AG09309 (cell line): ENCODE data around the gene RBM18.

Experiments
- DNase-seq: peaks from one replicate; pipeline ENCODE4 v3.0.0-alpha.2; 2010; ENCODE audit warnings: low read depth
- H3K4me3 ChIP-seq: 2 replicates; pipeline ENCODE4 v1.5.1; 2011; ENCODE audit warnings: mild to moderate bottlenecking, low read depth, low read length, moderate library complexity; ENCODE audit not compliant: control insufficient read depth
- TF ChIP-seq, protein P1 (sequence below): IDR thresholded peaks from 2 replicates; pipeline ENCODE4 v1.5.1; 2011; ENCODE audit warnings: mild to moderate bottlenecking, low read depth, low read length, inconsistent platforms; ENCODE audit not compliant: insufficient read depth, control insufficient read depth; ENCODE audit errors: missing control alignments

The RBM18 gene

DNA sequence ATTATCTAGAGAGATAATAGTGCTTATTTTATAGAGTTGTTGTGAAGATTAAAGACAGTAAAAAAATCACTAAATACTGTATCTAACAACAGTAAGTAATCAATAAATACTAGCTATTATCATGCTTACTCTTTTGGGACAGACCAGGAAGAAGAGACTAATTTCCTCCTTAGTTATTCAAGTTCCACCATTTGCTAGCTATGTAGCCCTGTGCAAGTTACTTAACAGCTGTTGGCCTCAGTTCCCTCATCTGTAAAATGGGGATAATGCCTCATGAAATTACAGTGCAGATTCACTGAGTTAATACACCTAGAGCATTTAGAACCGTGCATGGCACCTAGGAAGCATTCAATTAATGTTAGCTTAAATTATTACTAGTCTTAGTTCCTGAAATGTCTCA lies 2.6 kb downstream of the RBM18 start:
- no peak overlapping the region for H3K4me3 ChIP-seq
- DNase-seq: no peak

DNA sequence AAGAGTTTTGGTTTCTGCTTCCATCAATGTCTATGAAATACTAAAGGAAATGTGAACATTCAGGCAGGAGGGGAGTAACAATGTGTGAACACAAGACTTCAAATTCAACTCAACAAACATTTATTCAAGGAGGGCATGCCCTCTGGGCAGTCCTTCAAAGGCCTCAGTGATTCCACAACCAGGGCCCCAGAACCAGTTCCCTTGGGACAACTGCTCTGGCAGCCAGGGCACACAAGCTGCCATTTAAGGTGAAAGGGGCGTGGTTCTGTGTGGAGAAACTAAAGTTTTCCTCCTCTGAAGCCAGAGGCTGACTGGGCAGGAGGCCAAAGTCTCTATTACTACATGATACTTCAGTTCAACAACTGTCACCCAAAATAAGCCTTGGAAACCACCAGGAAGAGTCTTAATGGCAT lies 3.2 kb downstream of the RBM18 start:
- no peak overlapping the region for H3K4me3 ChIP-seq
- DNase-seq: peak; percentile 55
- TF ChIP-seq, protein P1, sequence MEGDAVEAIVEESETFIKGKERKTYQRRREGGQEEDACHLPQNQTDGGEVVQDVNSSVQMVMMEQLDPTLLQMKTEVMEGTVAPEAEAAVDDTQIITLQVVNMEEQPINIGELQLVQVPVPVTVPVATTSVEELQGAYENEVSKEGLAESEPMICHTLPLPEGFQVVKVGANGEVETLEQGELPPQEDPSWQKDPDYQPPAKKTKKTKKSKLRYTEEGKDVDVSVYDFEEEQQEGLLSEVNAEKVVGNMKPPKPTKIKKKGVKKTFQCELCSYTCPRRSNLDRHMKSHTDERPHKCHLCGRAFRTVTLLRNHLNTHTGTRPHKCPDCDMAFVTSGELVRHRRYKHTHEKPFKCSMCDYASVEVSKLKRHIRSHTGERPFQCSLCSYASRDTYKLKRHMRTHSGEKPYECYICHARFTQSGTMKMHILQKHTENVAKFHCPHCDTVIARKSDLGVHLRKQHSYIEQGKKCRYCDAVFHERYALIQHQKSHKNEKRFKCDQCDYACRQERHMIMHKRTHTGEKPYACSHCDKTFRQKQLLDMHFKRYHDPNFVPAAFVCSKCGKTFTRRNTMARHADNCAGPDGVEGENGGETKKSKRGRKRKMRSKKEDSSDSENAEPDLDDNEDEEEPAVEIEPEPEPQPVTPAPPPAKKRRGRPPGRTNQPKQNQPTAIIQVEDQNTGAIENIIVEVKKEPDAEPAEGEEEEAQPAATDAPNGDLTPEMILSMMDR: no peak

More for the DNA sequence above, 2.6 kb downstream of the RBM18 start:
- TF ChIP-seq, protein P1: no peak

DNA sequence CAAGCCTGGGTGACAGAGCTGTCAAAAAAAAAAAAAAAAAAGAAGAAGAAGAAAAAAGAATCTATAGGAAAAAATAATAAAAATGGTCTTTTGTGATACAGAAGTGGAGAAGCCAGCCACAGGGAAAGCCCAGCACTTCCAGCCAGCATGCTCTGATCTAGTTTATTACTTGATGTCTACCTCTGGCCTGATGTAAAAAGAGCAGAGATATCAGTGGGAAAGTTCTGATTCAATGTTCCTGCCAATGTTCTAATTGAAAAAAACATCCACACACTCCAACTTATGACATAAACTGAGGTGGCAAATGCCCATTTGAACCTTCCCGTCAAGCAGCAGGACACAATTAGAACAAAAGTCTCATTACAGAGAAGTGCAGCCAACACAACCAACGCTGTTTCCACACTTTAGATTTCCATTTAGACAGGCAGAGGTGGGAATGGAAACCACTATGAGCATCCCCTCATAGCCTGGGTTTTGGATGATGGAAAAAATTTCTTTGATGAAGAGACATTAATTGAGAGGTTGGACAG lies 5.7 kb downstream of the RBM18 start:
- H3K4me3 ChIP-seq: no peak overlapping the region
- no peak for DNase-seq
- TF ChIP-seq, protein P1: no peak

DNA sequence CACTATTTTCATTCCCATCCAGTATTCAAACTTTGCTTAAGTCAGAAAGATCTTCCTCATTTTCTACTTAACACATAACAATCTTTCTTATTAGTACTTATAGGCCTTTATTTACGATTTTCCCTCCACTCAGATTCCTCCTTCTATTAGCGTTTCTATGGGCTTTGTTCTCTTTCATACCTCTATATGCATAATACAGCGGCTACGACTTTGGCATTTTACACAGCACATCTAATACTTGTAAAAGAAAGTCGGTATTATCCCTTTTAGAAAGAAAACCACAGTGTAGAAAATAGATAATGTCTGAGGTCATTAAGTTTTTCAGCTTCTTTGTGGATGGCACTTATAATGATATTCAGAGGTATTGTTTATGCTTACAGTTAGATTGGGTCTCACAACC lies 8.4 kb downstream of the RBM18 start:
- H3K4me3 ChIP-seq: no peak overlapping the region
- DNase-seq: no peak
- TF ChIP-seq, protein P1: no peak

GRCh38 chr9:122254761-122255160 lies 9.9 kb downstream of the RBM18 start:
- H3K4me3 ChIP-seq: no peak overlapping the region
- TF ChIP-seq, protein P1: no peak
- no peak for DNase-seq

- no peak overlapping the region for H3K4me3 ChIP-seq
- DNase-seq: no peak
- TF ChIP-seq, protein P1: no peak
Measured at GRCh38 chr9:122252796-122253195, 11.8 kb downstream of the RBM18 start.

DNA sequence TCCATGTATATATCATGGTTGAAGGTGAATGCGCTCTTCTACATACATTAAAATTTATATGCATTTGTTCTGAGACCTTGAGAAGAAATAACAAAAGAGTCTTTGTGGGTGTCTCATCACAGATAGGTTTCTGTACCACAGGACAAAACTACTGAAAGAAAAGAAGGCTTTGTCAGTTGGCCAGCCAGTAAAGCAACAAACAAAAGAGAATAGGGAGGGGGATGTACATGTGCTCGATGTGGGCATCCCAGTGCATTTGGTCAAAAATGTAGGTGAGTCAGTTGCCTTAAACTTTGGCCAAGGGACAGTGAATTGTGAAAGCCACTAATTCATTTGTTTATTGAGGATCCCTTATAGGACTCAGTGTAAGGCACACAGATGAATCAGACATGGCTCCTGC lies 13.3 kb downstream of the RBM18 start:
- no peak overlapping the region for H3K4me3 ChIP-seq
- TF ChIP-seq, protein P1: no peak
- no peak for DNase-seq
